OCI-LY7 (cell line): ENCODE data around the gene FAM193A. TPM values are rescaled to one million over a fixed set of nuclear protein-coding genes. Genes with fewer than 3 reads are reported as not detected.

Experiments used
- BruUV-seq: library from RNA; stranded (reverse); fragments of 400-500 nt; replicated peaks from 2 replicates; lab custom pipeline; 2021; lab: Mats Ljungman, UMichigan
- CTCF ChIA-PET: fragments of 300-600 bp; sonication (Branson Sonifier 250); formaldehyde crosslinking; loops from one replicate; lab custom pipeline; 2022; ENCODE audit warnings: antibody characterized with exemption; ENCODE audit not compliant: unreplicated experiment; lab: Charles Lee
- POLR2A ChIA-PET: fragments of 300-600 bp; sonication (Branson Sonifier 250); formaldehyde crosslinking; loops from one replicate; lab custom pipeline; 2022; ENCODE audit warnings: antibody characterized with exemption; lab: Charles Lee
- DNase-seq: peaks from one replicate; pipeline ENCODE4 v3.0.0-alpha.2; 2015; ENCODE audit warnings: low spot score
- H2AFZ ChIP-seq: fragments of 200-600 bp; sonication (generic), shearing (Covaris generic); 2 replicates; pipeline ENCODE4 v1.6.1; 2014; ENCODE audit warnings: mild to moderate bottlenecking, antibody characterized with exemption, low read length, moderate library complexity
- H3K27ac ChIP-seq: fragments of 200-600 bp; sonication (generic); 2 replicates; pipeline ENCODE4 v1.5.1; 2014; ENCODE audit warnings: mixed run types, low read depth, mild to moderate bottlenecking, moderate library complexity, low read length, inconsistent platforms; ENCODE audit not compliant: poor library complexity, severe bottlenecking
- H3K36me3 ChIP-seq: fragments of 200-600 bp; sonication (generic); 2 replicates; pipeline ENCODE4 v1.6.1; 2014; ENCODE audit warnings: mild to moderate bottlenecking, antibody characterized with exemption, low read length, moderate library complexity, mixed read lengths; ENCODE audit not compliant: insufficient read depth
- H3K4me1 ChIP-seq: fragments of 200-600 bp; sonication (generic); 2 replicates; pipeline ENCODE4 v1.5.1; 2014; ENCODE audit warnings: mild to moderate bottlenecking, low read length; ENCODE audit not compliant: insufficient read depth, poor library complexity, severe bottlenecking
- H3K4me2 ChIP-seq: fragments of 200-600 bp; sonication (generic); 2 replicates; pipeline ENCODE4 v1.6.1; 2014; ENCODE audit warnings: mild to moderate bottlenecking, low read length
- H3K4me3 ChIP-seq: fragments of 200-600 bp; sonication (generic); 2 replicates; pipeline ENCODE4 v1.5.1; 2014; ENCODE audit warnings: mild to moderate bottlenecking, low read depth, low read length; ENCODE audit not compliant: poor library complexity, severe bottlenecking
- H3K79me2 ChIP-seq: fragments of 200-600 bp; sonication (generic); 2 replicates; pipeline ENCODE4 v1.6.1; 2016; ENCODE audit warnings: low read depth, mild to moderate bottlenecking, low read length, moderate library complexity, mixed read lengths; ENCODE audit not compliant: insufficient read depth
- H3K9me2 ChIP-seq: fragments of 200-600 bp; sonication (generic); 2 replicates; pipeline ENCODE4 v1.6.1; 2016; ENCODE audit warnings: mild to moderate bottlenecking, low read length, mixed read lengths; ENCODE audit not compliant: insufficient read depth
- H3K9me3 ChIP-seq: fragments of 200-600 bp; sonication (generic); 2 replicates; pipeline ENCODE4 v1.6.1; 2014; ENCODE audit warnings: mild to moderate bottlenecking, mixed run types, low read length, mixed read lengths
- H4K20me1 ChIP-seq: fragments of 200-600 bp; sonication (generic); 2 replicates; pipeline ENCODE4 v1.6.1; 2014; ENCODE audit warnings: mild to moderate bottlenecking, antibody characterized with exemption, low read length, moderate library complexity, mixed read lengths; ENCODE audit not compliant: insufficient read depth
- EZH2phosphoT487 ChIP-seq: fragments of 200-600 bp; sonication (generic); IDR thresholded peaks from 2 replicates; pipeline ENCODE4 v1.6.1; 2018; ENCODE audit warnings: low read depth, borderline replicate concordance, mild to moderate bottlenecking, mixed run types, antibody characterized with exemption, low read length, moderate library complexity, mixed read lengths
- intact Hi-C: fragments of 100-400 bp; cut with micrococcal nuclease; formaldehyde crosslinking; loops from one replicate; pipeline ENCODE4 v1.10.0; 2022; ENCODE audit not compliant: unreplicated experiment
- total RNA-seq, 2 experiments: library from RNA; depleted of rRNA in 1 of 2; stranded (reverse); fragments of >200 nt in 1 of 2; shearing (Covaris generic) in 1 of 2; gene quantifications; 2 replicates each; pipeline ENCODE4 v1.2.3, GENCODE V29; 2014 to 2022
- TF ChIP-seq, protein P1 (sequence below): fragments of 200-600 bp; sonication (generic); conservative IDR thresholded peaks from 2 replicates; pipeline ENCODE4 v1.5.1; 2014; ENCODE audit warnings: mild to moderate bottlenecking, antibody characterized with exemption, low read length, moderate library complexity, mixed read lengths

FAM193A gene
- total RNA-seq, 2 experiments from 2014 or later, result 17.8 to 36.7 TPM

DNA sequence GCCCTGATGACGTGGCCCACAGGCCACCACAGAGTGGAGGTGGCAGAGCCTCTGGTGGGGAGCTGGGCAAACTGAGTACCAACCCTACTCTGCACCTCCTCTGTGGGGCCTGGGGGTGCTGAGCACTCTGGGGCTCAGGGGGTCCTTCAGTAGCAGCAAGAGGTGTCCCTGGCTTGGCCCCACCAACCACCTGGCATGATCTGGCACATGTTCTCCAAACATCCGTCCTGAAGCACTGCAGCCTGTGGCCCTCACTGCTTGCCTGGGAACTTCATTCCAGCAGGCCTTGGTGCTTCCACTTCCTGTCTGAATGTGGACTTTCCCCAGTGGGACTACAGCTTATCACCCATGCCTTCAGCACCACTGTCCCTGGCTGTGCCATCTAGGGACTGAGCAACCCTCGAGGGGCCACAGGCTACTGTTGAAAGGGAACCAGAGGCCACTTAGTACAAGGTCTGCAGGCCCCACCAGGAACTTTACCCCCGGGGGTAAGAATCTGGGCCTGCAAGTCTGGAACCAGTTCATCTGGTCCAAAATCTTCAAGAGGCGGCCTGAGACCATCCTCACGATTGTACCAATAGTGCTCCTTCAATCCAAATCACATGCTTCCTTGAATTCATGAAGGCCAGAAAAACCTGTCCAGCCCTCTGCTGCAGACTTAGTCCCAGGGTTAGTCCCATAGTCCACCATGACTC, 206.5 kb downstream of the FAM193A start:
- no TSS peak for BruUV-seq
- DNase-seq, result no peak
- Histone ChIP-seq H3K9me2 (no peaks in the 10 kb centered on the region), H3K27ac (no peak overlapping the region), H4K20me1 (no peaks in the 10 kb centered on the region), H3K4me1 (peaks cover 26% of the 10 kb centered on the region), H3K9me3 (no peaks in the 10 kb centered on the region), H3K79me2 (no peaks in the 10 kb centered on the region), H2AFZ (no peak overlapping the region), H3K36me3 (peaks cover 63% of the 10 kb centered on the region), H3K4me2 (no peak overlapping the region), H3K4me3 (no peak overlapping the region)
- TF ChIP-seq, protein P1, sequence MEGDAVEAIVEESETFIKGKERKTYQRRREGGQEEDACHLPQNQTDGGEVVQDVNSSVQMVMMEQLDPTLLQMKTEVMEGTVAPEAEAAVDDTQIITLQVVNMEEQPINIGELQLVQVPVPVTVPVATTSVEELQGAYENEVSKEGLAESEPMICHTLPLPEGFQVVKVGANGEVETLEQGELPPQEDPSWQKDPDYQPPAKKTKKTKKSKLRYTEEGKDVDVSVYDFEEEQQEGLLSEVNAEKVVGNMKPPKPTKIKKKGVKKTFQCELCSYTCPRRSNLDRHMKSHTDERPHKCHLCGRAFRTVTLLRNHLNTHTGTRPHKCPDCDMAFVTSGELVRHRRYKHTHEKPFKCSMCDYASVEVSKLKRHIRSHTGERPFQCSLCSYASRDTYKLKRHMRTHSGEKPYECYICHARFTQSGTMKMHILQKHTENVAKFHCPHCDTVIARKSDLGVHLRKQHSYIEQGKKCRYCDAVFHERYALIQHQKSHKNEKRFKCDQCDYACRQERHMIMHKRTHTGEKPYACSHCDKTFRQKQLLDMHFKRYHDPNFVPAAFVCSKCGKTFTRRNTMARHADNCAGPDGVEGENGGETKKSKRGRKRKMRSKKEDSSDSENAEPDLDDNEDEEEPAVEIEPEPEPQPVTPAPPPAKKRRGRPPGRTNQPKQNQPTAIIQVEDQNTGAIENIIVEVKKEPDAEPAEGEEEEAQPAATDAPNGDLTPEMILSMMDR, result no peak
- no peak for TF ChIP-seq EZH2phosphoT487
- CTCF ChIA-PET, result no interaction called here
- POLR2A ChIA-PET, result no interaction called here
- intact Hi-C loops, result no loop called here

DNA sequence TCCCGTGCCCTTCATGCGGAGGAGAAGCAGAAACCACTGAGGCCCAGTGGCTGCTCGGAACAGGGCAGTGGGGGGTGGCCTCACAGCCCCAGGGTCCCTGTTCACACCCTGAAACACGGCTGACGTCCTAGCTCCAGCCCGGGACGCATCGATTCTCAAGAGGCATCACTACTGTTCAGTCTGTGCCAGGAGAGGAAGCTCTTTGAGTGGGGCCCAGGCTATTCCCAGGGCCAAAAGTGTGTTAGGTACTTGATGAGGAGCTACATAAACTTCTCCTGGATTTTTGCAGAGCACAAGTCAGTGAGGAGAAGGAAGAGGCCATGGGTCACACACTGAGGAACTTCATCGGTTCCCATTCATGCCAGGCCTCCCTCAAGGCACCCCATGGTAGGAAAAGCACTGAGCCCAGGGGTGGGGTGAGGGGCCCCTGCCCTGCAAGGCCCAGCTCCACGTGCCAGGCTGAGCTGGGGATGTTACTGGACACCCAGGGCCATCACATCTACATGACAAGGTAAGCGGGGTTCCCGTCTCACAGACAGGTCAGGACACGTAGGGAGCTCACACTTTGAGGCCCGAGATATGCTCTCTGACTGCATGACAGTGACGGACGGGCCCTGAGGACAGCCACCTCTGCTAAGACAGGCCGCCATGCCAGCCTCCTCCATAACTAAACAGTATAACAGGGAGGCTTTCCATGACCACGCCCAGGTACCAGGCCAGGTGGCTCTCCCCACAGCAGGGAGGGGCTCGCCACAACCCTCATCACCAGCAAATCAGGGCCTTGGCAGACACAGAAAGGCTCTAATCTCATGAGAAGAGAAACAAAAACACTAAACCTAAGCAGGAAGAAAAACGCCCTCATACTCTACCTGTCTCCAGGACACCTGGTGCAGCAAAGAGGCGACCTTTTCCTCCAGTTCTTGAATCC, 207.3 kb downstream of the FAM193A start:
- Histone ChIP-seq H3K9me2 (no peaks in the 10 kb centered on the region), H3K4me2 (no peak overlapping the region), H3K4me3 (no peak overlapping the region), H4K20me1 (no peaks in the 10 kb centered on the region), H2AFZ (no peak overlapping the region), H3K4me1 (peaks cover 33% of the 10 kb centered on the region), H3K27ac (no peak overlapping the region), H3K9me3 (no peaks in the 10 kb centered on the region), H3K79me2 (no peaks in the 10 kb centered on the region), H3K36me3 (peaks cover 64% of the 10 kb centered on the region)
- no peak for DNase-seq
- ChIA-PET POLR2A (interaction anchor here (0.7 kb wide), 1 partner anchor 16 kb away, joined by 4 read pairs; no protein-coding TSS in a partner anchor), CTCF (no interaction called here)
- BruUV-seq, result no TSS peak
- TF ChIP-seq, protein P1, result no peak
- TF ChIP-seq EZH2phosphoT487, result no peak
- intact Hi-C loops, result no loop called here
